Lung (tissue), 12 donors: ENCODE data around the gene ADIPOR2. TPM values are rescaled to one million over a fixed set of nuclear protein-coding genes. Genes with fewer than 3 reads are reported as not detected.

Experiments used
- ATAC-seq: fragments of 200-7000 bp; cut with Tn5 transposase; one replicate; pipeline ENCODE4 v1.9.1; 2020; ENCODE audit warnings: moderate number of reproducible peaks; ENCODE audit not compliant: insufficient read depth, low FRiP score
- DNase-seq, 3 donors: peaks; one replicate each; pipeline ENCODE4 v3.0.0-alpha.2; 2013 to 2017
- H3K27ac ChIP-seq, 2 donors: one replicate each; pipeline ENCODE4 v1.5.1; 2013; ENCODE audit warnings: mild to moderate bottlenecking in 2 of 2, moderate library complexity in 2 of 2, control low read depth in 1 of 2, inconsistent platforms in 1 of 2, low read depth in 1 of 2, low read length in 1 of 2
- H3K27me3 ChIP-seq, 3 donors: one replicate each; pipeline ENCODE4 v1.5.1; 2013; ENCODE audit warnings: low read length in 2 of 3; ENCODE audit not compliant: control insufficient read depth in 3 of 3, insufficient read depth in 3 of 3
- H3K36me3 ChIP-seq, 4 donors: one replicate each; pipeline ENCODE4 v1.5.1; 2013; ENCODE audit warnings: low read length in 4 of 4, mild to moderate bottlenecking in 1 of 4, moderate library complexity in 1 of 4; ENCODE audit not compliant: control insufficient read depth in 4 of 4, insufficient read depth in 4 of 4
- H3K4me1 ChIP-seq, 5 donors: one replicate each; pipeline ENCODE4 v1.5.1; 2013; ENCODE audit warnings: low read length in 5 of 5, mild to moderate bottlenecking in 2 of 5, moderate library complexity in 1 of 5; ENCODE audit not compliant: control insufficient read depth in 5 of 5, insufficient read depth in 5 of 5
- H3K4me3 ChIP-seq: one replicate; pipeline ENCODE4 v1.5.1; 2013; ENCODE audit warnings: mild to moderate bottlenecking, control low read depth, moderate library complexity
- H3K9ac ChIP-seq, 2 donors: one replicate each; pipeline ENCODE4 v1.5.1; 2013; ENCODE audit warnings: low read length in 2 of 2, control low read depth in 1 of 2; ENCODE audit not compliant: insufficient read depth in 1 of 2
- H3K9me3 ChIP-seq, 4 donors: one replicate each; pipeline ENCODE4 v1.5.1; 2013; ENCODE audit warnings: low read length in 3 of 4, mild to moderate bottlenecking in 1 of 4, moderate library complexity in 1 of 4; ENCODE audit not compliant: control insufficient read depth in 4 of 4, insufficient read depth in 3 of 4
- WGBS, 2 donors: extraction: QIAGEN DNeasy Blood & Tissue Kit; methylation state at CpG; one replicate each; pipeline ENCODE4 v1.1.7; 2013; 5-methylcytosine and 5-hydroxymethylcytosine counted together
- polyA plus RNA-seq, 2 donors: library from polyadenylated mRNA; stranded (reverse); fragments of 200-250 nt; gene quantifications; one replicate each; pipeline ENCODE4 v1.2.1, GENCODE V29; 2013
- total RNA-seq, 2 donors: library from RNA; depleted of rRNA in 1 of 2; stranded (reverse); fragments of >200 nt in 1 of 2; gene quantifications; one replicate each; pipeline ENCODE4 v1.2.1, GENCODE V29; 2014 to 2021
- TF ChIP-seq, protein P1 (sequence below): IDR thresholded peaks from 2 replicates; pipeline ENCODE4 v1.5.1; 2012; ENCODE audit warnings: mild to moderate bottlenecking; ENCODE audit errors: control extremely low read depth, extremely low read depth
- donor health status: control.
- donor health status: control.
- donor health status: Bipolar disorder and iron deficiency.
- donor health status: healthy.
- donor health status: DM: yes; HTN: yes; CAD: no.

The ADIPOR2 gene
- total and polyA plus RNA-seq, 4 donors, result 31.9 to 61.1 (median 53.6) TPM

DNA sequence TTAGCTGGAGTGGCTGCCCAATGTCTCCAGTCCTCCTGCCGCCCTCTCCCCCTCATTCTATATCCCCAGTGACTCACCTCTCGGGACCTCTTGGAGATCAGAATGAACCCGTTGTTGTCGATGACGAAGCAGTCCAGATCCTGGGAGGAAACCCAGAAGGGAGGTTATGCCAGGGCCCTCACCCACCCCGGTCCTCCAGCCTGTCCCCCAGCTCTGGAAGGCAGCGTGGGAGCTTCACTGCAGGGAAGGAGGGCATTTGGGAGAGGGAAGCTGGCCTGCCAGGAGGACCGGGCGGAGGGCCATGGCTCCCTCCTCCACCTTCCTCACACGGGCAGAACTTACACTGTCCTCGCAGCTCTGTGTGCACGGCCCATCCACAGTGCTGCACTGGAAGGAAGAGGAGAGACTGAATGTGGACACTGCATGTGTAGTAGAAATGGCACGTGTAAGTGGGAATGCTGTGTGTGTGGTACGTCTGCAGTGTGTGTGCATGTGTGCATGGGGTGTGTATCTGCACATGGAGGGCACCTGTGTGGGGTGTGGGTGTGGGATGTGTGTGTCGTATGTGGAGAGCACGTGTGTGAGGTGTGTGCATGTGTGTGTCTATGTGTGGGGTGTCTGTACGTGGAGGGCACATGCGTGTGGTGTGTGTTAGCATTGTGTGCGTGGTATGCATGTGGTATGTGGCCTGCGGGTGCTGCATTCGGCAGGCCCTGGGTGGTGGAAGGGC, 119.5 kb downstream of the ADIPOR2 start:
- Histone ChIP-seq H3K36me3 (no peaks in the 10 kb centered on the region), H3K27ac (no peak overlapping the region), H3K4me1 (peaks cover 0 to 6% (median 0%) of the 10 kb centered on the region in 5 donors), H3K9ac (no peak overlapping the region), H3K27me3 (peaks cover 0 to 7% (median 0%) of the 10 kb centered on the region in 3 donors), H3K9me3 (no peaks in the 10 kb centered on the region), H3K4me3 (no peak overlapping the region)
- DNase-seq (no peak), ATAC-seq (no peak)
- TF ChIP-seq, protein P1, sequence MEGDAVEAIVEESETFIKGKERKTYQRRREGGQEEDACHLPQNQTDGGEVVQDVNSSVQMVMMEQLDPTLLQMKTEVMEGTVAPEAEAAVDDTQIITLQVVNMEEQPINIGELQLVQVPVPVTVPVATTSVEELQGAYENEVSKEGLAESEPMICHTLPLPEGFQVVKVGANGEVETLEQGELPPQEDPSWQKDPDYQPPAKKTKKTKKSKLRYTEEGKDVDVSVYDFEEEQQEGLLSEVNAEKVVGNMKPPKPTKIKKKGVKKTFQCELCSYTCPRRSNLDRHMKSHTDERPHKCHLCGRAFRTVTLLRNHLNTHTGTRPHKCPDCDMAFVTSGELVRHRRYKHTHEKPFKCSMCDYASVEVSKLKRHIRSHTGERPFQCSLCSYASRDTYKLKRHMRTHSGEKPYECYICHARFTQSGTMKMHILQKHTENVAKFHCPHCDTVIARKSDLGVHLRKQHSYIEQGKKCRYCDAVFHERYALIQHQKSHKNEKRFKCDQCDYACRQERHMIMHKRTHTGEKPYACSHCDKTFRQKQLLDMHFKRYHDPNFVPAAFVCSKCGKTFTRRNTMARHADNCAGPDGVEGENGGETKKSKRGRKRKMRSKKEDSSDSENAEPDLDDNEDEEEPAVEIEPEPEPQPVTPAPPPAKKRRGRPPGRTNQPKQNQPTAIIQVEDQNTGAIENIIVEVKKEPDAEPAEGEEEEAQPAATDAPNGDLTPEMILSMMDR, result no peak
- 81 to 91% methylated on average over 21 of the region's 21 CpGs for WGBS, 2 donors

- no peaks in the 10 kb centered on the region for H3K36me3 ChIP-seq
- H3K9ac ChIP-seq, result no peak overlapping the region
- no peak for ATAC-seq
- no peak overlapping the region for H3K27ac ChIP-seq
- no peaks in the 10 kb centered on the region for H3K9me3 ChIP-seq
- TF ChIP-seq, protein P1, result no peak
- H3K4me1 ChIP-seq, result peaks cover 0 to 4% (median 0%) of the 10 kb centered on the region in 5 donors
- peaks cover 0 to 12% (median 0%) of the 10 kb centered on the region in 3 donors for H3K27me3 ChIP-seq
- 91 to 93% methylated on average over 9 to 10 of the region's 10 CpGs for WGBS, 2 donors
- H3K4me3 ChIP-seq, result no peak overlapping the region
- no peak for DNase-seq
Measured at GRCh38 chr12:1810931-1811280, 120.0 kb downstream of the ADIPOR2 start.

GRCh38 chr12:1811281-1811947, 120.5 kb downstream of the ADIPOR2 start:
- ATAC-seq, result no peak
- Histone ChIP-seq H3K9me3 (no peaks in the 10 kb centered on the region), H3K27ac (peak overlapping the region in 1 of 2 donors; percentile 43), H3K9ac (no peak overlapping the region), H3K27me3 (peaks cover 0 to 17% (median 0%) of the 10 kb centered on the region in 3 donors), H3K4me1 (no peaks in the 10 kb centered on the region), H3K36me3 (no peaks in the 10 kb centered on the region), H3K4me3 (no peak overlapping the region)
- TF ChIP-seq, protein P1, result no peak
- 66 to 75% methylated on average over 27 of the region's 27 CpGs for WGBS, 2 donors
- DNase-seq, result no peak
